PC-9 (cell line): ENCODE data around the gene VPS39. TPM values are rescaled to one million over a fixed set of nuclear protein-coding genes. Genes with fewer than 3 reads are reported as not detected.

Experiments used
- BruUV-seq: library from RNA; stranded (reverse); fragments of 400-500 nt; replicated peaks from 2 replicates; lab custom pipeline; 2021; lab: Mats Ljungman, UMichigan
- CTCF ChIA-PET: fragments of 300-600 bp; sonication (Branson Sonifier 250); formaldehyde crosslinking; loops from one replicate; lab custom pipeline; 2022; ENCODE audit warnings: antibody characterized with exemption; lab: Charles Lee
- POLR2A ChIA-PET: fragments of 300-600 bp; sonication (Branson Sonifier 250); formaldehyde crosslinking; loops from one replicate; lab custom pipeline; 2022; ENCODE audit warnings: antibody characterized with exemption; ENCODE audit not compliant: unreplicated experiment; lab: Charles Lee
- DNase-seq, 2 experiments: peaks; one replicate each; pipeline versions ENCODE4 v3.0.0 to v3.0.0-alpha.2; 2015 to 2022; ENCODE audit warnings: mixed read lengths in 1 of 2
- H2AFZ ChIP-seq: fragments of 200-600 bp; sonication (generic); 2 replicates; pipeline ENCODE4 v1.8.1; 2017; ENCODE audit warnings: antibody characterized with exemption
- H3F3A ChIP-seq: fragments of 200-600 bp; sonication (generic); 2 replicates; pipeline ENCODE4 v1.8.1; 2017; ENCODE audit warnings: antibody characterized with exemption, mild to moderate bottlenecking, low read depth; ENCODE audit not compliant: insufficient read depth
- H3K27ac ChIP-seq: fragments of 200-600 bp; sonication (generic); 2 replicates; pipeline ENCODE4 v1.6.1; 2016; ENCODE audit warnings: mixed run types
- H3K27me3 ChIP-seq: fragments of 200-600 bp; sonication (generic); 2 replicates; pipeline ENCODE4 v1.6.1; 2016; ENCODE audit warnings: low read depth, mixed run types; ENCODE audit not compliant: insufficient read depth
- H3K36me3 ChIP-seq: fragments of 200-600 bp; sonication (generic); 2 replicates; pipeline ENCODE4 v1.6.1; 2016; ENCODE audit warnings: low read depth, mixed run types
- H3K4me1 ChIP-seq: fragments of 200-600 bp; sonication (generic); replicated peaks from 2 replicates; pipeline ENCODE4 v1.6.1; 2016; ENCODE audit warnings: mixed run types; ENCODE audit not compliant: insufficient read depth
- H3K4me2 ChIP-seq: fragments of 200-600 bp; sonication (generic); 2 replicates; pipeline ENCODE4 v1.6.1; 2017; ENCODE audit warnings: mixed run types
- H3K4me3 ChIP-seq: fragments of 200-600 bp; sonication (generic); 2 replicates; pipeline ENCODE4 v1.6.1; 2016; ENCODE audit warnings: mixed run types
- H3K79me2 ChIP-seq: fragments of 200-600 bp; sonication (generic); 2 replicates; pipeline ENCODE4 v1.6.1; 2017; ENCODE audit warnings: low read depth, mixed run types
- H3K9me2 ChIP-seq: fragments of 200-600 bp; sonication (generic); 2 replicates; pipeline ENCODE4 v1.8.1; 2017; ENCODE audit warnings: mild to moderate bottlenecking; ENCODE audit not compliant: insufficient read depth
- H3K9me3 ChIP-seq: fragments of 200-600 bp; sonication (generic); 2 replicates; pipeline ENCODE4 v1.8.1; 2016; ENCODE audit warnings: low read depth; ENCODE audit not compliant: insufficient read depth
- H4K20me1 ChIP-seq: fragments of 200-600 bp; sonication (generic); 2 replicates; pipeline ENCODE4 v1.8.1; 2017; ENCODE audit not compliant: insufficient read depth
- CTCF ChIP-seq: fragments of 200-600 bp; sonication (generic); conservative IDR thresholded peaks from 2 replicates; pipeline ENCODE4 v1.6.1; 2017; ENCODE audit warnings: mixed run types, antibody characterized with exemption, mild to moderate bottlenecking, moderate library complexity
- EZH2 ChIP-seq: fragments of 200-600 bp; sonication (generic); IDR thresholded peaks from 2 replicates; pipeline ENCODE4 v1.8.0; 2017; ENCODE audit warnings: antibody characterized with exemption, low read depth
- intact Hi-C: fragments of 100-400 bp; cut with micrococcal nuclease; formaldehyde crosslinking; loops from one replicate; pipeline ENCODE4 v1.10.0; 2022; ENCODE audit not compliant: unreplicated experiment
- total RNA-seq: library from RNA; stranded (reverse); gene quantifications from 2 replicates; pipeline ENCODE4 v1.2.3, GENCODE V29; 2021

VPS39 gene
- total RNA-seq, 1 experiment from 2014 or later: 57.6 TPM

- ChIA-PET CTCF (no interaction called here), POLR2A (no interaction called here)
- Histone ChIP-seq H3K9me2 (no peaks in the 10 kb centered on the region), H3K9me3 (no peaks in the 10 kb centered on the region), H3K4me3 (no peak overlapping the region), H2AFZ (no peak overlapping the region), H3K36me3 (no peaks in the 10 kb centered on the region), H3F3A (peaks cover 2% of the 10 kb centered on the region; the same call in 1 of the 2 replicates), H3K27ac (no peak overlapping the region), H4K20me1 (no peaks in the 10 kb centered on the region), H3K4me1 (peaks cover 7% of the 10 kb centered on the region), H3K27me3 (no peaks in the 10 kb centered on the region), H3K4me2 (no peak overlapping the region), H3K79me2 (no peaks in the 10 kb centered on the region)
- no TSS peak for BruUV-seq
- no peak for TF ChIP-seq EZH2
- no peak for TF ChIP-seq CTCF
- DNase-seq: no peak
- intact Hi-C loops: loop anchor here (10.0 kb wide), 1 partner anchor 234 kb away; no protein-coding TSS in a partner anchor
These were observed 57.0 kb downstream of the VPS39 start for GRCh38 chr15:42151141-42151561.

GRCh38 chr15:42150219-42150970 is 57.7 kb downstream of the VPS39 start:
- Histone ChIP-seq H3F3A (no peaks in the 10 kb centered on the region), H3K9me2 (no peaks in the 10 kb centered on the region), H4K20me1 (no peaks in the 10 kb centered on the region), H3K4me1 (peaks cover 2% of the 10 kb centered on the region; the same call in 1 of the 2 replicates), H3K4me3 (no peak overlapping the region), H3K9me3 (no peaks in the 10 kb centered on the region), H2AFZ (no peak overlapping the region), H3K36me3 (no peaks in the 10 kb centered on the region), H3K27ac (no peak overlapping the region), H3K79me2 (no peaks in the 10 kb centered on the region), H3K4me2 (no peak overlapping the region), H3K27me3 (no peaks in the 10 kb centered on the region)
- CTCF ChIA-PET: interaction anchor here (0.6 kb wide), 1 partner anchor 501 kb away, joined by 3 read pairs; no protein-coding TSS in a partner anchor
- TF ChIP-seq EZH2 (no peak), CTCF (no peak)
- no TSS peak for BruUV-seq
- no peak for DNase-seq
- intact Hi-C loops: loop anchor here (10.0 kb wide), 1 partner anchor 234 kb away; no protein-coding TSS in a partner anchor
- POLR2A ChIA-PET: no interaction called here

DNA sequence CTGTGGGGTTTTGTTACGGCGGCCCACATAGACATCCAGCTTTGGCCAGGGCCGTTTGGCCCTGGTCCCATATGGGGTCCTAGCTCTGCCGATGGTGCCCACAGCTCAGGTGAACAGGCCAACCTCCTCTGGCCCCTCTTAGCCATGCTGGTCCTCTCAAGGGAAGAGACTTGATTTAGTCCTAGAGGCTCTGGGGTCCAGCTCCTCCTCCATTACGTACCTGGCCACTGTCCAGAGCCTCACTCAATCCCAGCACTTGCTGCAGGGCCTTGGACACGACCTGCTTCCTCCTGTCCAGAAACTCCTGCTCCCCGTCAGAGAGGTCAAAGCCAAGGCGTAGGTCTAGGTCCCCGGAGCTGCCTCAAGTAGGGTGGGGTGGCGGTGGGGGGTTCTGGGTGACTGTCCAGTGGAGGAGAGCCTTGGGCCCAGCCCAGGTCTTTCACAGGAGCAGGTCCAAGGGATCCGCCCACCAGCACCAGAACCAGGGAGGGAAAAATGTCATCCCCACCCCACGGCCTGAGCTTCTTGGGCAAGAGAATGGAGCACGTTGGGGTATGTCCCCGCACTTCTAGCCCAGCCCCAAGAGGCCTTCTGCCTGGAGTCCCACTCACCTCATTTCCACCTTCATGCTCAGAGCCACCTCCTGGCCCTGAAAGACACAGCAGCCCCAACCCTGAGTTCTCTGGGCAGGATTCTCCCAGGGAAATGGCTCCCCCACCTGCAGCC is 58.4 kb downstream of the VPS39 start:
- Histone ChIP-seq H3K27ac (no peak overlapping the region), H3K27me3 (no peaks in the 10 kb centered on the region), H3K9me2 (no peaks in the 10 kb centered on the region), H2AFZ (no peak overlapping the region), H4K20me1 (no peaks in the 10 kb centered on the region), H3K4me3 (no peak overlapping the region), H3K4me1 (no peaks in the 10 kb centered on the region), H3K36me3 (no peaks in the 10 kb centered on the region), H3K79me2 (no peaks in the 10 kb centered on the region), H3F3A (no peaks in the 10 kb centered on the region), H3K9me3 (no peaks in the 10 kb centered on the region), H3K4me2 (no peak overlapping the region)
- DNase-seq: no peak
- CTCF ChIA-PET: no interaction called here
- POLR2A ChIA-PET: no interaction called here
- intact Hi-C loops: loop anchor here (10.0 kb wide), 1 partner anchor 235 kb away; no protein-coding TSS in a partner anchor
- no TSS peak for BruUV-seq
- TF ChIP-seq EZH2 (no peak), CTCF (no peak)
